Measurements from ENCODE around the gene RASGRP1.

- TF ChIP-seq, protein P1, sequence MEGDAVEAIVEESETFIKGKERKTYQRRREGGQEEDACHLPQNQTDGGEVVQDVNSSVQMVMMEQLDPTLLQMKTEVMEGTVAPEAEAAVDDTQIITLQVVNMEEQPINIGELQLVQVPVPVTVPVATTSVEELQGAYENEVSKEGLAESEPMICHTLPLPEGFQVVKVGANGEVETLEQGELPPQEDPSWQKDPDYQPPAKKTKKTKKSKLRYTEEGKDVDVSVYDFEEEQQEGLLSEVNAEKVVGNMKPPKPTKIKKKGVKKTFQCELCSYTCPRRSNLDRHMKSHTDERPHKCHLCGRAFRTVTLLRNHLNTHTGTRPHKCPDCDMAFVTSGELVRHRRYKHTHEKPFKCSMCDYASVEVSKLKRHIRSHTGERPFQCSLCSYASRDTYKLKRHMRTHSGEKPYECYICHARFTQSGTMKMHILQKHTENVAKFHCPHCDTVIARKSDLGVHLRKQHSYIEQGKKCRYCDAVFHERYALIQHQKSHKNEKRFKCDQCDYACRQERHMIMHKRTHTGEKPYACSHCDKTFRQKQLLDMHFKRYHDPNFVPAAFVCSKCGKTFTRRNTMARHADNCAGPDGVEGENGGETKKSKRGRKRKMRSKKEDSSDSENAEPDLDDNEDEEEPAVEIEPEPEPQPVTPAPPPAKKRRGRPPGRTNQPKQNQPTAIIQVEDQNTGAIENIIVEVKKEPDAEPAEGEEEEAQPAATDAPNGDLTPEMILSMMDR (IDR thresholded peaks at IDR 0.05), result no peak
- no peak for TF ChIP-seq POLR2A (IDR thresholded peaks at IDR 0.05)
These were observed 11.6 kb upstream of the RASGRP1 start for GRCh38 chr15:38576261-38576660.
